HCT116 (cell line): ENCODE results near the gene RAD21L1. TPM values are rescaled to one million over a fixed set of nuclear protein-coding genes. Genes with fewer than 3 reads are reported as not detected.

Experiments used
- ATAC-seq: fragments of 200-7000 bp; cut with Tn5 transposase; 2 replicates; pipeline ENCODE4 v1.9.1; 2020; ENCODE audit warnings: mild to moderate bottlenecking, moderate library complexity
- BruUV-seq: library from RNA; stranded (reverse); fragments of 400-500 nt; replicated peaks from 2 replicates; lab custom pipeline; 2021; lab: Mats Ljungman, UMichigan
- CTCF ChIA-PET: fragments of 300-600 bp; sonication (Branson Sonifier 250); formaldehyde crosslinking; loops from one replicate; lab custom pipeline; 2021; ENCODE audit warnings: antibody characterized with exemption; lab: Charles Lee
- POLR2A ChIA-PET: fragments of 300-600, 350-600 bp; sonication (Branson Sonifier 250); formaldehyde crosslinking; loops from one replicate; lab custom pipeline; 2021; ENCODE audit warnings: antibody characterized with exemption; lab: Charles Lee
- RAD21 ChIA-PET, 2 experiments: fragments of 300-600 bp; sonication (Branson Sonifier 250); formaldehyde crosslinking; loops; one replicate each; lab custom pipeline; 2023; ENCODE audit warnings: low total read pairs in 2 of 2; ENCODE audit not compliant: uncharacterized antibody in 2 of 2, unreplicated experiment in 2 of 2, low non-redundant PET in 1 of 2; lab: Charles Lee
- DNase-seq: peaks from one replicate; pipeline ENCODE4 v3.0.0-alpha.2; 2010; ENCODE audit warnings: low read depth, low spot score
- H2AFZ ChIP-seq: fragments of 200-600 bp; shearing (Covaris generic), sonication (generic); 2 replicates; pipeline ENCODE4 v1.6.1; 2017; ENCODE audit warnings: low read depth, mixed run types, mixed read lengths, antibody characterized with exemption, low read length; ENCODE audit not compliant: poor library complexity, severe bottlenecking
- H3K27ac ChIP-seq: 2 replicates; pipeline ENCODE4 v1.5.1; 2012; ENCODE audit warnings: low read depth, low read length
- H3K27me3 ChIP-seq: fragments of 200-600 bp; sonication (generic); 2 replicates; pipeline ENCODE4 v1.6.1; 2016; ENCODE audit warnings: mixed run types, low read length, mixed read lengths; ENCODE audit not compliant: insufficient read depth
- H3K36me3 ChIP-seq, 2 experiments: fragments of 200-500 bp in 1 of 2; fragments of 200-600 bp in 1 of 2; sonication (Bioruptor generic) in 1 of 2; sonication (generic) in 1 of 2; 2 replicates each; pipeline versions ENCODE4 v1.5.1 to v1.6.1; 2014 to 2016; ENCODE audit warnings: low read length in 2 of 2, inconsistent platforms in 1 of 2, mixed read lengths in 1 of 2, mixed run types in 1 of 2; ENCODE audit not compliant: insufficient read depth in 2 of 2, control insufficient read depth in 1 of 2
- H3K4me1 ChIP-seq, 2 experiments: fragments of 200-600 bp in 1 of 2; sonication (generic) in 1 of 2; 2 replicates each; pipeline versions ENCODE4 v1.5.1 to v1.6.1; 2012 to 2017; ENCODE audit warnings: low read length in 2 of 2, inconsistent platforms in 1 of 2, mild to moderate bottlenecking in 1 of 2, mixed read lengths in 1 of 2, mixed run types in 1 of 2, moderate library complexity in 1 of 2; ENCODE audit not compliant: insufficient read depth in 2 of 2, control insufficient read depth in 1 of 2
- H3K4me2 ChIP-seq: fragments of 200-600 bp; sonication (generic); 2 replicates; pipeline ENCODE4 v1.6.1; 2017; ENCODE audit warnings: mixed run types, low read length, mixed read lengths
- H3K4me3 ChIP-seq, 2 experiments: fragments of 200-600 bp in 1 of 2; sonication (generic) in 1 of 2; replicated peaks in 1 of 2; 2 replicates each; pipeline ENCODE4 v1.5.1; 2011 to 2016; ENCODE audit warnings: low read length in 2 of 2, control low read depth in 1 of 2, low read depth in 1 of 2, mild to moderate bottlenecking in 1 of 2, mixed read lengths in 1 of 2, mixed run types in 1 of 2
- H3K79me2 ChIP-seq: fragments of 200-600 bp; sonication (generic); 2 replicates; pipeline ENCODE4 v1.6.1; 2017; ENCODE audit warnings: mild to moderate bottlenecking, mixed run types, low read length, moderate library complexity, mixed read lengths; ENCODE audit not compliant: insufficient read depth
- H3K9ac ChIP-seq: fragments of 200-600 bp; sonication (generic); 2 replicates; pipeline ENCODE4 v1.6.1; 2016; ENCODE audit warnings: low read length, mixed read lengths
- H3K9me2 ChIP-seq: fragments of 200-600 bp; sonication (generic), shearing (Covaris generic); 2 replicates; pipeline ENCODE4 v1.6.1; 2017; ENCODE audit warnings: mixed run types, mild to moderate bottlenecking, moderate library complexity; ENCODE audit not compliant: insufficient read depth
- H3K9me3 ChIP-seq, 2 experiments: fragments of 200-500 bp in 1 of 2; fragments of 200-600 bp in 1 of 2; sonication (Bioruptor generic) in 1 of 2; sonication (generic) in 1 of 2; 2 replicates each; pipeline ENCODE4 v1.6.1; 2014 to 2017; ENCODE audit warnings: low read length in 2 of 2, mixed read lengths in 2 of 2, inconsistent platforms in 1 of 2, low read depth in 1 of 2, mild to moderate bottlenecking in 1 of 2, mixed run types in 1 of 2, moderate library complexity in 1 of 2; ENCODE audit not compliant: control insufficient read depth in 1 of 2, insufficient read depth in 1 of 2
- H4K20me1 ChIP-seq: fragments of 200-600 bp; sonication (generic), shearing (Covaris generic); 2 replicates; pipeline ENCODE4 v1.6.1; 2017; ENCODE audit warnings: mixed run types, mild to moderate bottlenecking, moderate library complexity; ENCODE audit not compliant: insufficient read depth
- CEBPB ChIP-seq: IDR thresholded peaks from 2 replicates; pipeline ENCODE4 v1.6.1; 2012; ENCODE audit warnings: low read depth
- EGR1 ChIP-seq: IDR thresholded peaks from 2 replicates; pipeline ENCODE4 v1.6.1; 2012; ENCODE audit warnings: low read depth
- EZH2 ChIP-seq: fragments of 200-600 bp; sonication (generic); IDR thresholded peaks from 2 replicates; pipeline ENCODE4 v1.6.1; 2017; ENCODE audit warnings: antibody characterized with exemption, mixed run types
- FOSL1 ChIP-seq: IDR thresholded peaks from 2 replicates; pipeline ENCODE4 v1.6.1; 2012; ENCODE audit warnings: low read depth
- POLR2A ChIP-seq: IDR thresholded peaks from 2 replicates; pipeline ENCODE4 v1.7.0; 2011; ENCODE audit warnings: borderline replicate concordance; ENCODE audit not compliant: insufficient read depth, insufficient read length; ENCODE audit errors: extremely low read depth
- POLR2AphosphoS5 ChIP-seq: IDR thresholded peaks from 2 replicates; pipeline ENCODE4 v1.6.1; 2011; ENCODE audit warnings: mild to moderate bottlenecking, low read depth, low read length, moderate library complexity
- RAD21 ChIP-seq: IDR thresholded peaks from 2 replicates; pipeline ENCODE4 v1.6.1; 2012; ENCODE audit warnings: low read depth, mild to moderate bottlenecking
- SIN3A ChIP-seq: IDR thresholded peaks from 2 replicates; pipeline ENCODE4 v1.6.1; 2012; ENCODE audit warnings: low read depth
- TCF7L2 ChIP-seq: IDR thresholded peaks from 2 replicates; pipeline ENCODE4 v1.7.0; 2011; ENCODE audit warnings: borderline replicate concordance, inconsistent platforms; ENCODE audit not compliant: insufficient read depth, insufficient read length; ENCODE audit errors: extremely low read depth
- YY1 ChIP-seq: IDR thresholded peaks from 2 replicates; pipeline ENCODE4 v1.6.1; 2011; ENCODE audit warnings: low read length, low read depth, moderate library complexity, mild to moderate bottlenecking; ENCODE audit not compliant: insufficient replicate concordance; ENCODE audit errors: extremely low read depth
- ZFX ChIP-seq: fragments of 450-650 bp; IDR thresholded peaks from 2 replicates; pipeline ENCODE4 v1.6.1; 2017
- ZNF274 ChIP-seq: fragments of 200-500 bp; sonication (Bioruptor generic); IDR thresholded peaks from 2 replicates; pipeline ENCODE4 v1.6.1; 2014; ENCODE audit warnings: mild to moderate bottlenecking, low read depth, low read length, inconsistent platforms
- intact Hi-C: fragments of 100-400 bp; cut with micrococcal nuclease; formaldehyde crosslinking; loops from 2 replicates; pipeline ENCODE4 v1.10.0; 2022
- total RNA-seq: library from RNA; stranded (reverse); gene quantifications from one replicate; pipeline ENCODE4 v1.2.1, GENCODE V29; 2021; ENCODE audit not compliant: unreplicated experiment
- TF ChIP-seq, protein P1 (sequence below): IDR thresholded peaks from 2 replicates; pipeline ENCODE4 v1.6.1; 2012
- TF ChIP-seq, protein P2 (sequence below), 3 experiments: fragments of 200-600 bp in 1 of 3; sonication (generic) in 1 of 3; IDR thresholded peaks in 2 of 3; conservative IDR thresholded peaks in 1 of 3; 2 replicates each; pipeline ENCODE4 v1.5.1; 2012 to 2017; ENCODE audit warnings: low read depth in 2 of 3, low read length in 2 of 3, antibody characterized with exemption in 1 of 3, borderline replicate concordance in 1 of 3, control low read depth in 1 of 3, mild to moderate bottlenecking in 1 of 3, mixed read lengths in 1 of 3, mixed run types in 1 of 3, moderate library complexity in 1 of 3; ENCODE audit not compliant: insufficient read depth in 1 of 3
- TF ChIP-seq, protein P3 (sequence below): IDR thresholded peaks from 2 replicates; pipeline ENCODE4 v1.6.1; 2012; ENCODE audit warnings: low read depth
- TF ChIP-seq, protein P4 (sequence below): IDR thresholded peaks from 2 replicates; pipeline ENCODE4 v1.6.1; 2011; ENCODE audit warnings: mild to moderate bottlenecking, low read length, moderate library complexity; ENCODE audit not compliant: insufficient replicate concordance; ENCODE audit errors: extremely low read depth

The RAD21L1 gene
- total RNA-seq, 1 experiment from 2014 or later = 0.17 TPM

DNA sequence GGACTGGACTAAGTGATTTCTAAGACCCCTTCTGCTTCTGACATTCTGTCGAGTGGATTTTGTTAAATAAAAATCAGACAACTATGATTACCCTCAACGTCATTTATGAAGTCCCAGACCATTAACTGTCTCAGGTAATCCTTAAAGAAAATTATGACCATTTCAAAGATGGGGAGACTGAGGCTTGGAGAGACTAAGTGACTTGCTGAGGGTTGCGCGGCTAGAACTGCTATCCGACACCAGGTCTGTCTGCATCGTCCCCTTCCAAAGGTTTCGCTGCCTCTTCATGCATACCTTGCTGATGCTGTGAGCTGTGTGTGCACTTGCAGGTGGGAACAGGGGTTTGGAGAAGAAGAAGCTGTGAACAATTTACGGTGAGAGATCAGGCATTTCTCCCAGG is 43.4 kb downstream of the RAD21L1 start:
- Histone ChIP-seq H3K27me3 (no peaks in the 10 kb centered on the region), H3K4me2 (no peak overlapping the region), H3K36me3 (no peaks in the 10 kb centered on the region), H4K20me1 (no peaks in the 10 kb centered on the region), H3K27ac (no peak overlapping the region), H3K79me2 (no peaks in the 10 kb centered on the region), H2AFZ (no peak overlapping the region), H3K9me3 (no peaks in the 10 kb centered on the region), H3K9me2 (no peaks in the 10 kb centered on the region), H3K4me1 (peaks cover 6 to 21% of the 10 kb centered on the region in 2 experiments; a peak in 3 of 4 replicates), H3K4me3 (no peak overlapping the region), H3K9ac (no peak overlapping the region)
- ChIA-PET POLR2A (no interaction called here), RAD21 (no interaction called here), CTCF (no interaction called here)
- intact Hi-C loops = no loop called here
- TF ChIP-seq ZFX (no peak), EZH2 (no peak), RAD21 (no peak), POLR2AphosphoS5 (no peak), YY1 (no peak), ZNF274 (no peak), POLR2A (no peak), EGR1 (no peak), TCF7L2 (no peak), FOSL1 (no peak), CEBPB (no peak), SIN3A (no peak)
- TF ChIP-seq, protein P1, sequence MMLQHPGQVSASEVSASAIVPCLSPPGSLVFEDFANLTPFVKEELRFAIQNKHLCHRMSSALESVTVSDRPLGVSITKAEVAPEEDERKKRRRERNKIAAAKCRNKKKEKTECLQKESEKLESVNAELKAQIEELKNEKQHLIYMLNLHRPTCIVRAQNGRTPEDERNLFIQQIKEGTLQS = no peak
- TF ChIP-seq, protein P2, sequence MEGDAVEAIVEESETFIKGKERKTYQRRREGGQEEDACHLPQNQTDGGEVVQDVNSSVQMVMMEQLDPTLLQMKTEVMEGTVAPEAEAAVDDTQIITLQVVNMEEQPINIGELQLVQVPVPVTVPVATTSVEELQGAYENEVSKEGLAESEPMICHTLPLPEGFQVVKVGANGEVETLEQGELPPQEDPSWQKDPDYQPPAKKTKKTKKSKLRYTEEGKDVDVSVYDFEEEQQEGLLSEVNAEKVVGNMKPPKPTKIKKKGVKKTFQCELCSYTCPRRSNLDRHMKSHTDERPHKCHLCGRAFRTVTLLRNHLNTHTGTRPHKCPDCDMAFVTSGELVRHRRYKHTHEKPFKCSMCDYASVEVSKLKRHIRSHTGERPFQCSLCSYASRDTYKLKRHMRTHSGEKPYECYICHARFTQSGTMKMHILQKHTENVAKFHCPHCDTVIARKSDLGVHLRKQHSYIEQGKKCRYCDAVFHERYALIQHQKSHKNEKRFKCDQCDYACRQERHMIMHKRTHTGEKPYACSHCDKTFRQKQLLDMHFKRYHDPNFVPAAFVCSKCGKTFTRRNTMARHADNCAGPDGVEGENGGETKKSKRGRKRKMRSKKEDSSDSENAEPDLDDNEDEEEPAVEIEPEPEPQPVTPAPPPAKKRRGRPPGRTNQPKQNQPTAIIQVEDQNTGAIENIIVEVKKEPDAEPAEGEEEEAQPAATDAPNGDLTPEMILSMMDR (IDR thresholded peaks at IDR 0.05 in 2 of 3, conservative IDR thresholded peaks at IDR 0.05 in 1 of 3; ENCODE audit: borderline replicate concordance in 1 of 3, insufficient read depth in 1 of 3, low read depth in 2 of 3, low read length in 2 of 3) = no peak
- TF ChIP-seq, protein P3, sequence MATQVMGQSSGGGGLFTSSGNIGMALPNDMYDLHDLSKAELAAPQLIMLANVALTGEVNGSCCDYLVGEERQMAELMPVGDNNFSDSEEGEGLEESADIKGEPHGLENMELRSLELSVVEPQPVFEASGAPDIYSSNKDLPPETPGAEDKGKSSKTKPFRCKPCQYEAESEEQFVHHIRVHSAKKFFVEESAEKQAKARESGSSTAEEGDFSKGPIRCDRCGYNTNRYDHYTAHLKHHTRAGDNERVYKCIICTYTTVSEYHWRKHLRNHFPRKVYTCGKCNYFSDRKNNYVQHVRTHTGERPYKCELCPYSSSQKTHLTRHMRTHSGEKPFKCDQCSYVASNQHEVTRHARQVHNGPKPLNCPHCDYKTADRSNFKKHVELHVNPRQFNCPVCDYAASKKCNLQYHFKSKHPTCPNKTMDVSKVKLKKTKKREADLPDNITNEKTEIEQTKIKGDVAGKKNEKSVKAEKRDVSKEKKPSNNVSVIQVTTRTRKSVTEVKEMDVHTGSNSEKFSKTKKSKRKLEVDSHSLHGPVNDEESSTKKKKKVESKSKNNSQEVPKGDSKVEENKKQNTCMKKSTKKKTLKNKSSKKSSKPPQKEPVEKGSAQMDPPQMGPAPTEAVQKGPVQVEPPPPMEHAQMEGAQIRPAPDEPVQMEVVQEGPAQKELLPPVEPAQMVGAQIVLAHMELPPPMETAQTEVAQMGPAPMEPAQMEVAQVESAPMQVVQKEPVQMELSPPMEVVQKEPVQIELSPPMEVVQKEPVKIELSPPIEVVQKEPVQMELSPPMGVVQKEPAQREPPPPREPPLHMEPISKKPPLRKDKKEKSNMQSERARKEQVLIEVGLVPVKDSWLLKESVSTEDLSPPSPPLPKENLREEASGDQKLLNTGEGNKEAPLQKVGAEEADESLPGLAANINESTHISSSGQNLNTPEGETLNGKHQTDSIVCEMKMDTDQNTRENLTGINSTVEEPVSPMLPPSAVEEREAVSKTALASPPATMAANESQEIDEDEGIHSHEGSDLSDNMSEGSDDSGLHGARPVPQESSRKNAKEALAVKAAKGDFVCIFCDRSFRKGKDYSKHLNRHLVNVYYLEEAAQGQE = no peak
- TF ChIP-seq, protein P4, sequence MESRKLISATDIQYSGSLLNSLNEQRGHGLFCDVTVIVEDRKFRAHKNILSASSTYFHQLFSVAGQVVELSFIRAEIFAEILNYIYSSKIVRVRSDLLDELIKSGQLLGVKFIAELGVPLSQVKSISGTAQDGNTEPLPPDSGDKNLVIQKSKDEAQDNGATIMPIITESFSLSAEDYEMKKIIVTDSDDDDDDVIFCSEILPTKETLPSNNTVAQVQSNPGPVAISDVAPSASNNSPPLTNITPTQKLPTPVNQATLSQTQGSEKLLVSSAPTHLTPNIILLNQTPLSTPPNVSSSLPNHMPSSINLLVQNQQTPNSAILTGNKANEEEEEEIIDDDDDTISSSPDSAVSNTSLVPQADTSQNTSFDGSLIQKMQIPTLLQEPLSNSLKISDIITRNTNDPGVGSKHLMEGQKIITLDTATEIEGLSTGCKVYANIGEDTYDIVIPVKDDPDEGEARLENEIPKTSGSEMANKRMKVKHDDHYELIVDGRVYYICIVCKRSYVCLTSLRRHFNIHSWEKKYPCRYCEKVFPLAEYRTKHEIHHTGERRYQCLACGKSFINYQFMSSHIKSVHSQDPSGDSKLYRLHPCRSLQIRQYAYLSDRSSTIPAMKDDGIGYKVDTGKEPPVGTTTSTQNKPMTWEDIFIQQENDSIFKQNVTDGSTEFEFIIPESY = no peak
- DNase-seq = no peak
- BruUV-seq = no TSS peak
- ATAC-seq = no peak
